Mucosa of gallbladder (tissue), 1 donor: Measurements from ENCODE around the gene SH3BGRL3. TPM values are rescaled to one million over a fixed set of nuclear protein-coding genes. Genes with fewer than 3 reads are reported as not detected.
"Not testable (repeated sequence)": the region's sequence is repeated elsewhere in the genome, so short reads cannot be mapped to it uniquely, and the experiment has no call there.

Source experiments
- DNase-seq: peaks from one replicate; pipeline ENCODE4 v3.0.0-alpha.2; 2020; ENCODE audit warnings: low spot score
- total RNA-seq: library from RNA; stranded (reverse); gene quantifications from one replicate; pipeline ENCODE4 v1.2.1, GENCODE V29; 2021
- donor health status: DM: no; HTN: no; CAD: no.

SH3BGRL3 gene
- total RNA-seq, 1 donor from 2014 or later, result 133 TPM

DNA sequence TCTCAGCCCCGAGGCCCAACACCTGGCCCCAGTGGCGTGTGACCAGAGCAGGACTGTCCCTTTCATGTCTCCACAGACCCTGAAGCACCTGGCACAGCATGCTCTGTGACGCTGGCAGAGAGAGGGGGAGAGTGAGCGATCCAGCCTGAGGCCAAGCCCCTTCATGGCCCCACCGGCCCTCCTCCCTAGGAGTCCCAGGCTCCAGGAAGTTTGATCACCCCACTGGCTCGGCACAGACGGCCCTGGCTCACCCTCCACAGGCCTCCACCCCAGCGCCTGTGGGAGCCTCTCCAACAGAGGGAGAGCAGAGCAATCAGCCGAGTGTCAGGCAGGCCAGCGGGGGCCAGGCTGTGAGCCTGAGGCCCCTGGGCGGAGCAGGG lies 11.0 kb downstream of the SH3BGRL3 start:
- no peak for DNase-seq

DNA sequence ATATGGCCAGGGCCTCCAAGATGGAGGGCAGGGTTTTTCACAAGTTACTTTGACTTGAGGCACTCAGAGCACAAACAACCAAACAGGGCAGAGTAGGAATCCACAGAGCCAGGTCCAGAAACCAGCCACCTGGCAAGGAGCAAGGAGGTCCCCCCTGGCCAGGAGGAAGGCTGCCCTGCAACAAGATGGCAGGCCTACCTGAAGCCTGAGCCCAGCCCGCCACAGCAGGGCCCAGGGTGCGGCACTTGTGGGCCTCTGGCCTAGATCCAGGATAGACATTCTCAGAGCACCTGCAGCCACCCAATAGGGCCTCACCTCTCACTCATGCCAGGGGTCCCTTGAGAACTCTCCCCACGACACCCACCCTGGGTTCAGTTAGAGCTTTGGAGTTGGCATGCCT lies 11.5 kb downstream of the SH3BGRL3 start:
- DNase-seq, result no peak

DNA sequence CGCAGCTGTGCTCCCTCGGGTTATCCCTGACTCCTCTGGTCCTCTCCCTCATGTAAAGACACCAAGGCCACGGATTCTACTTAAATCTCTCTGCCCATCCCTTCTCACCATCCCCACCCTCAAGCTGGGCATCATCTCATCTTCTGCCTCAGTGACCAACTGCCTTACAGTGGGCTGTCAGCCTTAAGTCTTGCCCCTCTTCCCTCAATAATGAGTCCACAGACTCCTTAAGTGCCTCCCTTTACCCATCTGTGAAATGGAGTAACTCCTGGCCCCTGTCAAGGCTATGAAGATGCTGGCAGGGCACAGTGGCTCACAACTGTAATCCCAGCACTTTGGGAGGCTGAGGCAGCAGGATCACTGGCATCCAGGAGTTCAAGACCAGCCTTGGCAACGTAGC lies 12.1 kb downstream of the SH3BGRL3 start:
- no peak for DNase-seq

DNA sequence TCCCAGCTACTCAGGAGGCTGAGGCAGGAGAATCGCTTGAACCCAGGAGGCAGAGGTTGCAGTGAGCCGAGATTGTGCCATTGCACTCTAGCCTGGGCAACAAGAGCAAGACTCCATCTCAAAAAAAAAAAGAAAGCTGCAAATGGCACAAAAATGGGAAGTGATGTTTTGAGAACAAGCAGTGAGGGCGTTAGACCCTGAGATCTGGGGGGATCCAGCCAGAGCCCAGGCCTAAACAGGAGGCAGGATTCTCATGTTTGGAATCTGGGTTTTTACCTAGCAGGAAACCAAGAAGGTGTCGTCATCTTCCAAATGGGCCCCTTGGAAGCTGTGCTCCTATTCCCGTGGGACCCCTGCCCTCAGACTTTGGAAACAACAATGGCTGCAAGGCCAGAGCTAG lies 12.8 kb downstream of the SH3BGRL3 start:
- DNase-seq, result not testable (repeated sequence)

DNA sequence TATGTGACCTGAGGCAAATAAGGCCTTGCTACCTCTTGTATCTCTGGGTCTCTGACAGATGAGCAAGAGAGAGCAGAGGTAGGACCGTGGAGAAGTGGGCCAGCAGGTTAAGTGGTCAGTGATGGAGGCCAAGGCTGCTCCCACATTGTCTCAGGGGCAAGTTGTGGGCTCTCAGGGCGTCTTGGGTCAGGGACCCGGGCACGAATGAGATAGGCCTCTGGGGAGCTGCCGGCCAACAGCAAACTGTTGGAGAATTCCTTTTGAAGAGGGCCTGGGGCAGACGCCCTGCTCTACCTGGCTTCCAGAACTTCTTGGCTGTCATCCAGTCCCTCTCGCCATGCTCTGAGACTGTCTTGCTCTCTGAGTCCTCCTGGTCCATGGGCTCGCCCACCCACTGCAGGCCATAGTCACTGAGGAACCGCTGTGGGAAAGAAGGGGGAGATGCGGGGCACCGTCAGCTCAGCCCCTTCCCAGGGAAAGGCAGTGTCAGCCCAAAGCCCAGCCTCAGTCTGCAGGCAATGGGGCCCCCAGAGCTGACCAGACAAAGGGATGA lies 14.1 kb downstream of the SH3BGRL3 start:
- no peak for DNase-seq

DNA sequence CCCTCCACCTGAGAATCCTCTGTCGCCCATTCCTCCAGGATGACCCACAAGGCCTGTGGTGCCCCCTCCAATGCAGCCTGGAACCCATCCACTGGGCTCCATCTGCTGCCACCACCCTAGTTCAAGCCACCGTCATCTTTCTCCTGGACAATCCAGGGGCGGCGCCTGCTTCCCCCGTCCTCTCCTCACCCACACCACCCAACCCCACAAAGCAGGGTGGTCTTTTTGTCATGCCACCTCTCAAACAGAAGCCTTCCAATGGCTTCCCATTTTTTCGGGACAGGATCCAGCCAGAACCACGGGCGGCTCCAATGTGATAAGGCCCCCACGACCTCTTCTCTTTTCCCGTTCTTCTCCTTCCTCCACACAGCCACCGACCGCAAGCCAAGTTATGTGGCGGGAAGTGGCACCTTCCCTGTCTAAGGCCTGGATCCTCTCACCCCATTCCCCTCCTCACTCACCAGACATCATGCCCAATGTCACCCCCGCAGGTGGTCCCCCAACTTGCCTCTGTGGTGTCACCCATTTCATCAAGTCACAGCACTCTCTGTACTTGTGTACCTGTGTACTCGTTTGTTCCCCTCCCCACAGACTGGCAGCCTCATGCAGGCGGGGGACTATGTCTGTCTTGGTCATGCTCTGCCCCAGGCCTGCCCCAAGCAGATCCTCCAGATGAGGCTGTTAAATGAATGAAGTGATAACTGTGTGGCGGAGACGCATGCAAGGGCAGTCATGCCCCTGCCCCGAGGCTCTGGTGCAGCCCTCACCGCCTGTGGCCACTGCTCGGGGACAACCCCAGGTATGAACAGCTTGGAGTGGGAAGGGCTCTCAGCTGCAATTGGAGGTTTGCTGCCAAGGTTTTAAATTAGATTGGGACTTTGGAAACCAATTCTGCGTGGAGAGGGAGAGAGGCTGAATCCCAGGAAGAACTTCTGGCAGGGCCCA lies 15.6 kb downstream of the SH3BGRL3 start:
- DNase-seq, result no peak

DNA sequence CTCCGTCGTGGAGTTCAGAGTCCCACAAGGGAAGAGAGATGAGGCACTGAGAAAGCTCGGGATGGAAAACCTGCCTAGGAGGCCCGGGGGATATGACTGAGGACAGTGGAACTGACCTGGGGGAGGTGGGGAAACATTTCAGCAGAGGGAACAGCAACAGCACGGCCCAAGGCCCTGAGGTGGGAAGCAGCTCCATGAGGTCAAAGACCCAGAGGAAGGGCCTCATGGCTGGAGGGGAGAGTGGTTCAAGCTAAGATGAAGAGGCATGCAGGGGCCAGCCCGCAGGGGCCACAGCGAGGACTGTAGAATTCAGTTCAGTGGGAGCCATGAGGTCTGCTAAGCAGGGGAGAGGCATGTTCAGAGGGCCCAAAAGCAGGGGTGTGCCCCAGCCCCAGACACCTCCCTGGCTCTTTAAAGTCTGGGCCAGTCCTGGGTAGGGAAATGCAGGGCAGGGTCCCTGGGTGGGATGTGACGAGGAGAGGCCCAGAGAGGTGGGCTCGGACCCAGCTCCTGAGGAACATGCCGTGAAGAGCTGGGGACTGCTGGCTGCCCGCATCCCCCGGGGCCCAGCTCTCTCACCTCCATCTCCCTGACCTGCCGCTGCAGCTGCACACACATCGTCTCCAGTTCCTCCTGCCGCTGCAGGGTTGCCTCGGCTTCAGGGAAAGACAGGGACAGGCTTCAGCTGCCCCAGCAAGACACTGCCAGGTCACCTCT lies 16.6 kb downstream of the SH3BGRL3 start:
- DNase-seq, result no peak

DNA sequence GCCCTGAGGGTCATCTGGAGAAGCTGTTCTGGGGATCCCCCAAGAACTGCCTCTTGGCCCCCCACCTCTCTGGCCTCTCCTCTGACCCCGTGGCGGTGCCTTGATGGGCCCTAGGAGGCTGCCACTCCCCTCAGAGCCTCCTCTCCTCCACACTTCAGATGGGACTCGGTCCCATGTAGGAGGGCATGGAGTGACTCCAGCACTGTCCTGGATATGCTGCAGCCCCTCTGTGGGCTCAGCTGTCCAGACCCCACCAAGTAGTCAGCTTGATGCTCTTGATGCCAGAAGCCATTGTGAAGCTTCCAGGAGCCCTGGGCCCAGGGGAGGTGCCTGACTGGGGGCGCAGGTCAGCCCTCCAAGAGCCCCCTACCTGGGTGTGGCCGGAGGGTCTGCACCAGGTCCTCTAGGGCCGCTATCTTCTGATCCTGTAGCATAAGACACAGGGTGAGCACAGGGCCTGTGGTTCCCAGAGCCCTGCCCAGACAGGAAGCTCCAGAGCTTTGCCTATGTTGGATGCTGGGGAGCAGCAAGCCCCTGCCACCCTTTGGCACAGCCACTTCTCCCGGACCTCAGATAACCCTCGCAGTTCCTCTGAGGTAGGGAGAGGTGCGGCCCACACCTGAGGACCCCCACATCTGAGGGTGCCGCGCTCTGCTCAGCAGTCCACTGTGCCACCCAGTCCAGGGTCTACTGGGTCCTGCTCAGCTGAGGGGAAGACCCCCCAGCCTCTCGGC lies 17.3 kb downstream of the SH3BGRL3 start:
- no peak for DNase-seq

DNA sequence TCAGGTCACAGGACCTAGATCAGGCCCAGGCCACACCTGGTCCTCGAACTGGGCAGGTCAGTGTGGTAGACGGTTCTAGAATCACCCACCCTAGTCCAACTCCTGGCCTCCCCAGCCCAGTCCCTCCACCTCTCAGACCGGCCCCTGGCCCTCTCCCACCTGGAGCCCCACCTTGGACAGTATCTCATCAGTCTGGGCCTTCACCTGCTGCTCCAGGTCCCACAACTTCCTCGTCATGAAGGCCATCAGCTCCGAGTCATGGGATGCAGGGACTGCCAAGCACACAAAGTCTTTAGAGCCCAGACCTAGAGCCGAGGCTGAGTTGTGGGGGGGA lies 17.9 kb downstream of the SH3BGRL3 start:
- no peak for DNase-seq

DNA sequence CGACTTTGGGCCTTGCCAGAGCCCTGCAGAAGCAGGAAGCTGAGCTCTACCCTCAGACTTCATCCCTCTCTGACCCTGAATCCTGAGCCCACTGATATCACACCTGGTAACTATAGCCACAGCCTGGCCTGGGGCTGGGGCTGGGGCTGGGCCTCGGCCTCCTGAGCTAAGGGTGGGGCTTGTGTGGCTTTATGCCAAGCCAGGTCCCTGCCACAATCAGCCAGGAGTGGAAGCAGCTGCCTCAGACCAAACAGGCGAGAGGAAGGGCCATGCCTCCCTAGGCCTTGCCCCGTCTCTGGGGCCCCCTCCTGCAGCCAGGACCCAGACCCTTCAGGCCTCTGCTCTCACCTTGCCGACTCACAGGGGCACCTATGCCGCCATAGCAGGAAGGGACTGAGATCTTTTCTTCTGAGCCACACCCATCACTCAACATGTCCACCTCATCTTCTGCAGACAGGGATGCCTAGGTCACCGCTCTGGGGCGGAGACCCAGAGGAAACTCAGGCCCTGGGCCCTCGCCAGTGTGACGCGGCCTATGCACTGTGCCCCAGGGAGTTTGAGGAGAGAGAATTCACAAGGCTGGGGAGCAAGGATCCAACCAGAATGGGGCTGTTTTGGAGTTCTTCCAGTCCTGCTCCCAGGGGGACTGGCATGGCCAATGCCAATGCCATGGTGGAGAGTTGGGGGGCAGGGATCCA lies 20.8 kb downstream of the SH3BGRL3 start:
- no peak for DNase-seq

DNA sequence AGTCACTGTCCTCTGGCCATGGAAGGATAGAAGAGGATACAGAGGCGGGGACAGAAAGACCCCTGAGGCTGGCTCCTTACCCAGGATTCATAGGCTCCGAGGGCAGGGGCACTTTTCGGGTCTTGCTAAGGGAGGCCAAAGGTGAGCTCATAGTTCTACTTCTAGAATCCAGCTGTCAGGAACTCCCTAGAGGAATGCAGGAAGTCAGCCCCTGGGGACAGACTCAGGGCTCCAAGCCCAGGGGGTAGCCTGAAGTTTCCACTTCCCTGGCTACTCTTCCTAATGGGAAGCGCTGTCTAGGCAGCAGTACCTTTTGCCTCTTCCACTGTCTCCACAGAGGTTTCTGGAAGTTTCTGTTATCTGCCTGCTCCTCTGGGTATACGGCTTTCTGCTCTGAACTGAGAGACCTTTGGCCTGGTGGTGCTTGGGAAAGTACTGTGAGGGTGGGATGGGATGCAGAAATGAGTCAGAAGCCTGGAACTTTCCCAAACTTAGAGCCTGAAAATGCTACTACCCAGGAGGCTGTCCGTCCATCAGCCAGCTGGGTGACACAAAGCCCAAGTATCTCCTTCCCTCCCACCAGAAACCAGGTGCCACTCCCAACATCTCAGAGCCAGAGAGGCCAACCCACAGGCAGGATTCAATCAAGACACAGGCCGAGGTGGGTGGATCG lies 23.0 kb downstream of the SH3BGRL3 start:
- DNase-seq, result no peak

DNA sequence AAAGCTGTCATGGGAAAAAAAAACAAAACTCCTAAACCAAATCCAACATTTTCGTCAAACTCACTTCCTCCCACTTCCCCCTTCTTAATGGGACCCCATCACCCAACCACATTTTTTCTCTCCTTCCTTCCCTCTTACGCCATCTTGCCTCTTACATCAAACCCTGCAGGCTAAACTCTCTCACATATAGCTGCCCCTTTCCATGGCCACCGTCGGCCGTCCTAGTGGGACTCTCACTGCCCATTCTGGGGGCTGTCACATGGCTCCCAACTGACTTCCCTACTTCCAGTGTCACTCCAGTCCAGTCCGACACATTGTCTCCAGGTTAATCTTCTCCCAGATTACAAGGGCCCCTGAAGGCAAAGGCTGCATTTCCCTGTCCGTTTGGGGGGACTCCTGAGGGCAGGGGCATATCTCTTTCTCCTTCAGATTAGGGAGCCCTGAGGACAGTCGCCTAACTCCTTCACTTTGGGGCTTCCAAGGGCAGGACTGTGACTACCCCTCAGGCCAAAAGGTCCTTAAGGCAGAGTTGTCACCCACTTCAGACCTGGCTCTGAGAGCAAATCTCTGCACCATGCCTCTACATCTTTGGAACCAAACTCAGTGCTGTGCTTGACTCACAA lies 25.9 kb downstream of the SH3BGRL3 start:
- DNase-seq, result no peak

DNA sequence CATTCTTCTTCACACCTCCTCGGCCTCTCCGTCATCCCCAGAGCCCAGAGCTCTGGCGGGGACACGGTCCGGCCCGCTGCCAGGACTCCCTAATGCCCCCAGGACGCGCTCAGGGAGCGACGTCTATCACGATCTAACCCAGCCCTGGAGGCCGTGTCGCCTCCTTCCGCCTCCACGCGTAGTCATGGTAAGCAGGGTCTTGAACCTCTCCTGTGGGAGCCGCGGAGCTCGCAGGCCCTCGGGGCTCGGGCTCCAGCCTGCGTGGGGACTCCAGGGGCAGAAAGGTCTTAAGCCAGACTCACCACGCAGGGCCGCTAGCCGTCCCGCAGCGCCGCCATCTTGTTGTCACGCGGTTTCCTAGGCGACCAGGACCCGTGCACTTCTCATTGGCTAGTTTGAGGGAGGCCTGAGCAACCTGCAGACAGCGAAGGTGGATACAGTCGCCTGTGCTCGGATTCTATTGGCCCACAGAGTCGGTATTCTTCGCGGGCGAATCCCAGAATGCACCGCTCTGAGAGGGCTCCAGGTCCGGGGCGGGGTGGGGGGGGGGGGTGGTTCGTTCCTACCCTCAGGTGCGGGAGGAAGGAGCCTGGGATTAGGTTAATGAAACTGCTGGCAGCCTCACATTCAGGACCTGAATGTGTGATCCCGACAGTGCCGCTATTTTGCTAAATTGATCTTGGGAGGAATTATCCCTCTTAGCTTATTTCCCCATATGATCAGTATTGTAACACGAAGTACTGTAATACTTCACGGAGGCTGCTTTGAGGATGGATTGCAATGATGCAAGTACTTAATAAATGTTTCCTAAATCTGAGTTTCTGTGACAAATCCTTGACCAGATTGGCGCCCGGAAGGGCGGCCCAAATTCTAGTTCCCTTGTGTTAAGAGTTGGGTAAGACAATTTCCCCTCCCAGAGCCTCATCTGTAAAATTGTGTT lies 26.7 kb downstream of the SH3BGRL3 start, which contains the start of gene UBXN11:
Gene UBXN11, minus strand, starts transcription at position 347 of the 940 bp plus-strand sequence. CDS start 3,753 bp downstream, outside the sequence.
- peak; percentile 96 for DNase-seq

DNA sequence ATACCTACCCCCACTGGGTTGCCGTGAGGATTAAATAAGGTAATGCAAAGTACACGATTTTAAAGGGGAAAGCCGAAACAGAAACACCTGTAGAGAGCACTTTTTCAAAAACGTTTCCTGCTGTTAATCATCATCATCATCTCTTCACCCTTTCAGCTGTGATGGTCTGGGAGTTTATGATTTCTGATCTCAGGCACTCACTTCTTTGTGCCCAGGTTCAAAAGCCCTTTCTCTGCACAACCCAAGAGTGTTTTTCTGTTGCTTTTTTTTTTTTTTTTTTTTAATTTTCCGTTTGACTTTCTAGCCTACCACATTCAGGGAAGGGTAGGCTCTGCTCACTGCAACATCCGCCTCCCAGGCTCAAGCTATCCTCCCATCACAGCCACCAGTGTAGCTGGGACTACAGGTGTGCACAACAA lies 27.5 kb downstream of the SH3BGRL3 start:
- no peak for DNase-seq

DNA sequence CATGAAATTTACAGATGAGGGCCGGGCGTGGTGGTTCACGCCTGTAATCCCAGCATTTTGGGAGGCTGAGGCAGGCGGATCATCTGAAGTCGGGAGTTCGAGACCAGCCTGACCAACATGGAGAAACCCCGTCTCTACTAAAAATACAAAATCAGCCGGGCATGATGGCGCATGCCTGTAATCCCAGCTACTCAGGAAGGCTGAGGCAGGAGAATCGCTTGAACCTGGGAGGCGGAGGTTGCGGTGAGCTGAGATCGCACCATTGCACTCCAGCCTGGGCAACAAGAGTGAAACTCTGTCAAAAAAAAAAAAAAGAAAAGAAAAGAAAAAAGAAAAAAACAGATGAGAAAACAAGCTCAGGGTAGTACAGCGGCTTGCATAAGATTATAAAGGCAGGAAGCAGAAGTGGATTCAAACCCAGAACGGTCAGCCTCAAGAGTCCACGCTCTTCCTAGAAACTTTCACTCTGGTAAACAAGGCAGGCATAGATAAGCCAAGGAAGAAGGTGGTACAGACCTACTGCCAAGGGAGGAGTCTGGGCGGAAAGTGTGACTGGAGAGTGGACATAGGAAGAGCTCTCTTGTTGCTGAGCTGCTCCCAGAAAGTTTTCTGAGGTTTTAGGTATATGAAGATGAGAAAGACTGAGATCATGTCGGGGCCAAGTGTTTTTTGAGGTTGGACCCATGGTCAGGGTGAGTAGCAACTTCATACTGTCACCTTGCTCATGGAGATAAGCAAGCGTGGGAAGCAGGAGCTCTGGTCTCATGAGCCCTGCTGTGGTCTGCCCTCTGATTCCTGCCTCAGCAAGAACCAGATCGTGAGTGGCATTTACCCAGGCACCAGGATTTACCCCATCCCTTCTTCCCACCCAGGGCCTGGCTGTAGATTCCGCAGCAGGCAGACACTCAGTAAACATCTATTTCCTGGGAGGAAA lies 28.3 kb downstream of the SH3BGRL3 start:
- not testable (repeated sequence) for DNase-seq

DNA sequence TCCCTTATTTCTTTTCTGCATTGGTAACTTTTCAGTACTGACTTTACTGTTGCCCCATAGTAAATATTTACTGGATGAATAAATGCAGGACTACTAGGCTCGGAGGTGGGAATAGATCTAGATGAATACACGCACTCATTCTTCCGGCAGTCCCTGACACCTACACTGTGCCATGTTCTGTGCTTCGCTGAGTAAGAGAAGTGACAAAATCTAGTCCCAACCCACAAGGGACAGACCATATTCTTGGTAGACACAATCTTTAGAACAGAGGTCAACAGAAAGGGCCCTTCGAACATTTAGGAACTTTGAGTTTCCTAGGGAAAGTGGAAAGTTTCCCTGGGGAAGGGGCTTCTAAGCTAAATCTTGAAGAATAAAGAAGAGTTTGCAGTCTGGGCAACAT lies 34.6 kb downstream of the SH3BGRL3 start:
- DNase-seq, result no peak

DNA sequence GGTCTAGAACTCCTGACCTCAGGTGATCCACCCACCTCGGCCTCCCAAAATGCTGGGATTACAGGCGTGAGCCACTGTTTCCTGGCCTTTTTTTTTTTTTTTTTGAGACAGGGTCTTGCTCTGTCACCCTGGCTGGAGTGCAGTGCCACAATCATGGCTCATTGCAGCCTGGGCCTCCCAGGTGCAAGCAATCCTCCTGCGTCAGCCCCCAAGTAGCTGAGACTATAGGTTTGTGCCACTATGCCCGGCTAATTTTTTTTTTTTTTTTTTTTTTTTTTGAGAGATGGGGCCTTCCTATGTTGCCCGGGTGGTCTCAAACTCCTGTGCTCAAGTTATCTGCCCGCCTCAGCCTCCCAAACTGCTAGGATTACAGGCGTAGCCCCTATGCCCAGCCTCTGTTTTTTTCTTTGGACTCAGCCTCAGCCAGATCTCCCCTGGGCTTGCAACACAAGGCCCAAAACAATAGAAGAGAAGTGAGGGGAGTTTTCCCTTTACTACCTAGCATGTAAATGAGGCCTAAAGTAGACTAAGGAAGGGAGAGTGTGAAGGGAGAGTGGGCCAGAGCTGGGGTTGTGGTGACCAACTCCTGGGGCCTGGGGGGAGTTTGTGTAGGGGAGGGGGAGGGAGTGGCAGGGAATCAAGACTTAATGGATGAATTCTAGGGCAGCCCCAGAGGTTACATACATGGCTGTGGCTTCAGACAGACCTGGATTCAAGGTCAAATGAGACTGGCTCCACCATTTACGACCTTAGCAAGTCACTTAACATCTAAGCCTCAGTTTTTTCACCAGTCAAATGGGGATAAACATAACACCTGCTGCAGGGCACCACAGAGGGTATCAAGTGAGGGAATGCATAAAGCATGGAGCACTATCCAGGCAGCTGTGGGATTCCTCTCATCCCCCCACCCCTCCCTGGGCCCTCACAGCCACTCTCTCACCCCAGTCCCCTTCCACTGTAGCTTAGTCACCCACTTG lies 36.3 kb downstream of the SH3BGRL3 start:
- DNase-seq, result no peak
